Osteoblast (primary cell): ENCODE results near the gene TMEM63C. TPM values are rescaled to one million over a fixed set of nuclear protein-coding genes. Genes with fewer than 3 reads are reported as not detected.

Experiments
- DNase-seq: peaks from one replicate; pipeline ENCODE4 v3.0.0; 2011; ENCODE audit warnings: low spot score, mixed read lengths; ENCODE audit not compliant: insufficient read length; ENCODE audit errors: missing footprints
- H2AFZ ChIP-seq: 2 replicates; pipeline ENCODE4 v1.6.0; 2011; ENCODE audit warnings: mild to moderate bottlenecking, low read length
- H3K27ac ChIP-seq: 2 replicates; pipeline ENCODE4 v1.5.1; 2011; ENCODE audit warnings: mild to moderate bottlenecking, low read depth, low read length, moderate library complexity
- H3K27me3 ChIP-seq: 2 replicates; pipeline ENCODE4 v1.6.0; 2012; ENCODE audit warnings: mild to moderate bottlenecking, control low read depth, inconsistent platforms, low read length, moderate library complexity; ENCODE audit not compliant: insufficient read depth
- H3K36me3 ChIP-seq: 2 replicates; pipeline ENCODE4 v1.5.1; 2011; ENCODE audit warnings: mild to moderate bottlenecking, low read length, control low read depth, moderate library complexity; ENCODE audit not compliant: insufficient read depth
- H3K4me1 ChIP-seq: 2 replicates; pipeline ENCODE4 v1.5.1; 2011; ENCODE audit warnings: mild to moderate bottlenecking, low read length, control low read depth, moderate library complexity; ENCODE audit not compliant: insufficient read depth
- H3K4me2 ChIP-seq: 2 replicates; pipeline ENCODE4 v1.6.0; 2011; ENCODE audit warnings: mild to moderate bottlenecking, low read length; ENCODE audit not compliant: insufficient read depth
- H3K4me3 ChIP-seq: fragments of 200-600 bp; sonication (generic); 3 replicates; pipeline ENCODE4 v1.5.1; 2012; ENCODE audit warnings: mild to moderate bottlenecking, low read length, inconsistent platforms; ENCODE audit not compliant: insufficient read depth
- H3K79me2 ChIP-seq: 2 replicates; pipeline ENCODE4 v1.6.0; 2012; ENCODE audit warnings: mild to moderate bottlenecking, low read length, control low read depth, inconsistent platforms; ENCODE audit not compliant: insufficient read depth
- H3K9me3 ChIP-seq: 2 replicates; pipeline ENCODE4 v1.5.1; 2011; ENCODE audit warnings: low read depth, low read length, control low read depth
- H4K20me1 ChIP-seq: 2 replicates; pipeline ENCODE4 v1.6.0; 2012; ENCODE audit warnings: mild to moderate bottlenecking, low read length, control low read depth; ENCODE audit not compliant: insufficient read depth
- total RNA-seq: library from RNA; depleted of rRNA; stranded (reverse); fragments of >200 nt; gene quantifications from 2 replicates; pipeline ENCODE4 v1.2.3, GENCODE V29; 2012
- TF ChIP-seq, protein P1 (sequence below): IDR thresholded peaks from 2 replicates; pipeline ENCODE4 v1.5.1; 2011; ENCODE audit warnings: mild to moderate bottlenecking, low read depth, low read length, moderate library complexity; ENCODE audit errors: extremely low read depth

Gene TMEM63C
- total RNA-seq, 1 donor: 0.72 TPM

DNA sequence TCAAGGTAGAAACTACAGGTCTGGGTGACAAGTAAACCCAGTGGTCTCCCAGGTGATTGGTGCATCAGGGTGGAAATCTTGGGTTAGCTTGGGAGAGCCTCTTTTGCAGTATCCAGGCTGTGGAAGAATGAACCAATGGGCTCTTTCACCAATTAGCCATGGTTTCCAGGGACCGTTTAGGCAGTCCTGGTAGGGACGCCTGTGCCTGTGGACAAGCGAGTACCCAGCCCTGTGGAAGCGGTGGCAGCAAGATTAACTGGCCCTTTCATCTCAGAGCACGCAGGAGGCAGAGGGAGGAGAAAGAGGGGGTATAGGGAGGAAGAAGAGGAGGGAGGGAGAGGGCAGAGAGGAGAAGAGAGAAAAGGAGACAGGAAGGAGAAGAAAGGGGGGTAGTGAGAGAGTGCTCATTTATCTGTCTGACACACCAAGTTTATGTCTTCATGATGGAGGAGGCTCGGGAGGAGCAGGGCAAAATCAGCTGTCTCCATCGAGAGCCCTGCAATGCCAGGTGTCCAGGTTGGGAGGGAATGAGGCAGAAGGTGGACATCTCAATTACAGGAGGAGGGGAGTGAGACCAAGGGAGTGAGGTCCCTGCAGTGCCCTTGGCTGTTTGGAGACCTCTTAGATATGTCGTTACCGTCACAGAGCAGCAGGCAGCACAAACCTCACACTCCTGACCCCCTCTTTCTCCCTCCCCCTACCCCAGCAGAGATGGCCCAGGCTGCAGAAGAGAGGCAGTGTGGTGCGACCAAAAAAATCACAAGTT, 35.4 kb upstream of the TMEM63C start:
- no peaks in the 10 kb centered on the region for H4K20me1 ChIP-seq
- H3K79me2 ChIP-seq: no peaks in the 10 kb centered on the region
- no peak for DNase-seq
- H3K36me3 ChIP-seq: no peaks in the 10 kb centered on the region
- no peak overlapping the region for H3K4me3 ChIP-seq
- no peak overlapping the region for H3K4me2 ChIP-seq
- no peaks in the 10 kb centered on the region for H3K9me3 ChIP-seq
- no peak overlapping the region for H2AFZ ChIP-seq
- H3K27ac ChIP-seq: no peak overlapping the region
- no peaks in the 10 kb centered on the region for H3K4me1 ChIP-seq
- H3K27me3 ChIP-seq: peaks cover 59% of the 10 kb centered on the region
- TF ChIP-seq, protein P1, sequence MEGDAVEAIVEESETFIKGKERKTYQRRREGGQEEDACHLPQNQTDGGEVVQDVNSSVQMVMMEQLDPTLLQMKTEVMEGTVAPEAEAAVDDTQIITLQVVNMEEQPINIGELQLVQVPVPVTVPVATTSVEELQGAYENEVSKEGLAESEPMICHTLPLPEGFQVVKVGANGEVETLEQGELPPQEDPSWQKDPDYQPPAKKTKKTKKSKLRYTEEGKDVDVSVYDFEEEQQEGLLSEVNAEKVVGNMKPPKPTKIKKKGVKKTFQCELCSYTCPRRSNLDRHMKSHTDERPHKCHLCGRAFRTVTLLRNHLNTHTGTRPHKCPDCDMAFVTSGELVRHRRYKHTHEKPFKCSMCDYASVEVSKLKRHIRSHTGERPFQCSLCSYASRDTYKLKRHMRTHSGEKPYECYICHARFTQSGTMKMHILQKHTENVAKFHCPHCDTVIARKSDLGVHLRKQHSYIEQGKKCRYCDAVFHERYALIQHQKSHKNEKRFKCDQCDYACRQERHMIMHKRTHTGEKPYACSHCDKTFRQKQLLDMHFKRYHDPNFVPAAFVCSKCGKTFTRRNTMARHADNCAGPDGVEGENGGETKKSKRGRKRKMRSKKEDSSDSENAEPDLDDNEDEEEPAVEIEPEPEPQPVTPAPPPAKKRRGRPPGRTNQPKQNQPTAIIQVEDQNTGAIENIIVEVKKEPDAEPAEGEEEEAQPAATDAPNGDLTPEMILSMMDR: no peak

DNA sequence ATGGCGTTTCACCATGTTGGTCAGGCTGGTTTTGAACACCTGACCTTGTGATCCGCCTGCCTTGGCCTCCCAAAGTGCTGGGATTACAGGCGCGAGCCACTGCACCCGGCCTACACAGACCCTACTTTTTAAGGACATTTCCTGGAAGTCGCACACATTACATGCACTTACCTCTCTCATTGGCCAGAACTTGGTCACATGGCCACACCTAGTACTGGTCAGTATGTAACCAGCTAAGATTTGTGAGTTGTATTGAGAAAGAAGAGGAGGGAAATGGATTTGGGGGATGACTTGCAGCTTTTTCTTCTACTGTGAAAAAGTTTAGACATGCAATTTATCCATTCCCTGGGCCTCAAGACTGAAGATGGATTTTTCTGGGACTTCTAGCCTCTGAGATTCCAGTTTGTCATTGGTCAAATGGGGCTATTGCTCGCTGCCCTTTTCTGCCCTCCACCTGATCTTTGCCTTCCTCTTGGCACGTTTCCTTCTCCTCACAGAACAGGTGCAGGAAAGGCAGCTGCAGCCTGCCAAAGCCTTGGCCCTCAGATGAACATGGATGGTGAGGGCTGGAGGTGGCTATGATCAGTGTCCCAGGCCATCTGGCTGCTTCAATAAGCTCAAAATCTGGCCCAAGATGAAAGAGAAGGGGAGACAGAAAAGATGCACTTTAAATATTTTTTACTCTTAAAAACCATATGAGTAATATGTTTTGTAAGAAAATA, 32.9 kb upstream of the TMEM63C start:
- no peaks in the 10 kb centered on the region for H3K4me1 ChIP-seq
- no peaks in the 10 kb centered on the region for H4K20me1 ChIP-seq
- H2AFZ ChIP-seq: no peak overlapping the region
- DNase-seq: no peak
- H3K27me3 ChIP-seq: peaks cover 41% of the 10 kb centered on the region
- no peaks in the 10 kb centered on the region for H3K79me2 ChIP-seq
- no peak overlapping the region for H3K4me2 ChIP-seq
- no peak overlapping the region for H3K4me3 ChIP-seq
- TF ChIP-seq, protein P1: no peak
- no peaks in the 10 kb centered on the region for H3K36me3 ChIP-seq
- no peak overlapping the region for H3K27ac ChIP-seq
- H3K9me3 ChIP-seq: no peaks in the 10 kb centered on the region

DNA sequence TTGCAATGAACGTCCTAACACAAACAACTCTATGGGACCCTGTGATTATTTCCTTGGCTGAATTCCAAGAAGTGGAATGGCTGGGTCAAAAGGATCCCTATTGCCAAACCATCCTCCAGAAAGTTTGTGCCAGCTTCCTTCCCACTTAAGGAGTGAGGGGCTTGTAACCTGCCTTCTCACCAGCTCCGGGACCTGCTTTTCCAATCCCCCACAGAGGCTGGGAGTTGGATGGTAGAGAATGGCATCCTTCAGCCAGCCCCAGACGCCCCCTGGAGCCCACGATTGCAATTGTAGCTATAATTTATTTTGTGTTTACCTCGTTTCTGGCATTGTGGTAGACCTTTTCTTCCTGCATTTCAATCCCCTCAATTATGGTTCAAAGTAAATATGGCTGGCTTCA, 30.4 kb upstream of the TMEM63C start:
- no peaks in the 10 kb centered on the region for H3K36me3 ChIP-seq
- H3K4me3 ChIP-seq: no peak overlapping the region
- no peaks in the 10 kb centered on the region for H3K79me2 ChIP-seq
- no peaks in the 10 kb centered on the region for H3K9me3 ChIP-seq
- H3K4me1 ChIP-seq: no peaks in the 10 kb centered on the region
- peaks cover 30% of the 10 kb centered on the region for H3K27me3 ChIP-seq
- peak; percentile 81 for DNase-seq
- TF ChIP-seq, protein P1: peak; percentile 60
- no peak overlapping the region for H2AFZ ChIP-seq
- H3K27ac ChIP-seq: no peak overlapping the region
- H3K4me2 ChIP-seq: no peak overlapping the region
- no peaks in the 10 kb centered on the region for H4K20me1 ChIP-seq

DNA sequence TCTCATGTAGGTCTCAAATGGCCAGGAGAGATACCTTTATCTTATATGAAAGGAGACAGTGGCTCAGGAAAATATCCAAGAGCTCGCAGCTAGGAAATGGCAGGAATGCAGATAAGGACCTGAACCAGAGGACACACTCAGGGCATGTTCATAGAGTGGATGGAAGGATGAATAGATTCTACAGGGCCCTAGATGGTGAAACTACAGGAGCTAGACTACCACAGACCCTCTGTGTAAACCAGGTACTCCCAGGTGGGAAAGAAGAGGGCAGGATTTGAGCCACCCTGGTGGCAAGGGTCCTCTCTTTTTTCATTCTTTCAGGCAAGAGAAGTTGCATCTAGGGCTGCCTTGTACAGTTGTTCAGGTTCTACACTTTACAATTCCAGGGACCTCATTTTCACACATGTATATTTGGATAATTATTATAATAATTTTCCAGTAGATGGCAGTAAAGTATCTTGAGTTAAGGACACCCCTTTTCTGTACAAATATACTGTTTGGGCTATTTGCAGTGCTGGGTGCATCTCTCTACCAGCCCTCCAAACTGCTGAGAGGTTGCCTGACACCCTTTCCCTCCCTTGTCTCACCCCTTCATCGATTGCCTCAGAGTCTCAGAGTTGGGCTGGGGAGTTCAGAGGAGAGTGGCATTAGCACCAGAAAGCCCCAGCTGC, 29.5 kb upstream of the TMEM63C start:
- DNase-seq: peak; percentile 92
- Histone ChIP-seq H3K36me3 (no peaks in the 10 kb centered on the region), H3K27ac (no peak overlapping the region), H4K20me1 (no peaks in the 10 kb centered on the region), H3K4me1 (no peaks in the 10 kb centered on the region), H2AFZ (no peak overlapping the region), H3K79me2 (no peaks in the 10 kb centered on the region), H3K9me3 (no peaks in the 10 kb centered on the region), H3K4me2 (no peak overlapping the region), H3K4me3 (no peak overlapping the region), H3K27me3 (peaks cover 22% of the 10 kb centered on the region)
- TF ChIP-seq, protein P1: peak; percentile 36
